Subcutaneous abdominal adipose tissue (tissue), 5 donors: ENCODE results near the gene RHEB.
A peak's percentile ranks its signal among the peaks of the same experiment; 100 is the strongest.

Experiments used
- H3K27ac ChIP-seq: one replicate; pipeline ENCODE4 v1.7.0; 2013; ENCODE audit warnings: low read depth, mild to moderate bottlenecking, inconsistent platforms, low read length, moderate library complexity
- H3K27me3 ChIP-seq, 5 donors: one replicate each; pipeline ENCODE4 v1.7.0; 2013; ENCODE audit warnings: low read length in 5 of 5, inconsistent platforms in 1 of 5; ENCODE audit not compliant: control insufficient read depth in 5 of 5, insufficient read depth in 4 of 5
- H3K36me3 ChIP-seq, 5 donors: one replicate each; pipeline ENCODE4 v1.7.0; 2013; ENCODE audit warnings: low read length in 5 of 5; ENCODE audit not compliant: control insufficient read depth in 5 of 5, insufficient read depth in 5 of 5
- H3K4me1 ChIP-seq, 5 donors: one replicate each; pipeline ENCODE4 v1.7.0; 2013; ENCODE audit warnings: low read length in 5 of 5, mild to moderate bottlenecking in 3 of 5, moderate library complexity in 1 of 5; ENCODE audit not compliant: control insufficient read depth in 5 of 5, insufficient read depth in 5 of 5
- H3K4me3 ChIP-seq, 5 donors: one replicate each; pipeline ENCODE4 v1.7.0; 2013; ENCODE audit warnings: low read length in 5 of 5, low read depth in 1 of 5
- H3K9ac ChIP-seq, 5 donors: one replicate each; pipeline ENCODE4 v1.7.0; 2013; ENCODE audit warnings: low read length in 5 of 5, mild to moderate bottlenecking in 4 of 5, moderate library complexity in 3 of 5
- H3K9me3 ChIP-seq, 5 donors: one replicate each; pipeline ENCODE4 v1.7.0; 2013; ENCODE audit warnings: low read length in 5 of 5; ENCODE audit not compliant: control insufficient read depth in 5 of 5
- donor health status: healthy.
- donor health status: healthy.
- donor health status: healthy.
- donor health status: healthy.
- donor health status: healthy.

RHEB gene

GRCh38 chr7:151515276-151515565 lies 4.5 kb downstream of the RHEB start:
- H3K27ac ChIP-seq, result no peak overlapping the region
- no peaks in the 10 kb centered on the region for H3K9me3 ChIP-seq
- no peaks in the 10 kb centered on the region for H3K27me3 ChIP-seq
- H3K9ac ChIP-seq, result no peak overlapping the region
- peaks cover 7 to 58% (median 45%) of the 10 kb centered on the region in 5 donors for H3K4me1 ChIP-seq
- H3K4me3 ChIP-seq, result no peak overlapping the region
- H3K36me3 ChIP-seq, result no peaks in the 10 kb centered on the region

- no peaks in the 10 kb centered on the region for H3K9me3 ChIP-seq
- H3K27ac ChIP-seq, result no peak overlapping the region
- H3K36me3 ChIP-seq, result no peaks in the 10 kb centered on the region
- no peak overlapping the region for H3K4me3 ChIP-seq
- peaks cover 7 to 61% (median 44%) of the 10 kb centered on the region in 5 donors for H3K4me1 ChIP-seq
- no peak overlapping the region for H3K9ac ChIP-seq
- no peaks in the 10 kb centered on the region for H3K27me3 ChIP-seq
Measured at GRCh38 chr7:151514461-151515275, 5.0 kb downstream of the RHEB start.

GRCh38 chr7:151513133-151513532 lies 6.6 kb downstream of the RHEB start:
- Histone ChIP-seq H3K27ac (no peak overlapping the region), H3K4me1 (peaks cover 7 to 58% (median 40%) of the 10 kb centered on the region in 5 donors), H3K4me3 (no peak overlapping the region), H3K27me3 (no peaks in the 10 kb centered on the region), H3K36me3 (no peaks in the 10 kb centered on the region), H3K9me3 (no peaks in the 10 kb centered on the region), H3K9ac (no peak overlapping the region)

- Histone ChIP-seq H3K9me3 (no peaks in the 10 kb centered on the region), H3K4me3 (no peak overlapping the region), H3K9ac (no peak overlapping the region), H3K36me3 (no peaks in the 10 kb centered on the region), H3K27ac (peak overlapping the region; percentile 33), H3K4me1 (peaks cover 3 to 53% (median 38%) of the 10 kb centered on the region in 5 donors), H3K27me3 (no peaks in the 10 kb centered on the region)
Measured at GRCh38 chr7:151512353-151512752, 7.3 kb downstream of the RHEB start.

GRCh38 chr7:151511946-151512345 lies 7.7 kb downstream of the RHEB start:
- peaks cover 3 to 52% (median 39%) of the 10 kb centered on the region in 5 donors for H3K4me1 ChIP-seq
- no peaks in the 10 kb centered on the region for H3K9me3 ChIP-seq
- no peaks in the 10 kb centered on the region for H3K36me3 ChIP-seq
- peak overlapping the region; percentile 48 for H3K27ac ChIP-seq
- no peaks in the 10 kb centered on the region for H3K27me3 ChIP-seq
- no peak overlapping the region for H3K9ac ChIP-seq
- H3K4me3 ChIP-seq, result no peak overlapping the region

- H3K9ac ChIP-seq, result no peak overlapping the region
- no peaks in the 10 kb centered on the region for H3K27me3 ChIP-seq
- no peak overlapping the region for H3K4me3 ChIP-seq
- H3K36me3 ChIP-seq, result no peaks in the 10 kb centered on the region
- H3K27ac ChIP-seq, result peak overlapping the region; percentile 48
- H3K9me3 ChIP-seq, result no peaks in the 10 kb centered on the region
- peaks cover 3 to 49% (median 40%) of the 10 kb centered on the region in 5 donors for H3K4me1 ChIP-seq
Measured at GRCh38 chr7:151511270-151511669, 8.4 kb downstream of the RHEB start.

GRCh38 chr7:151509670-151510333 lies 9.9 kb downstream of the RHEB start:
- peaks cover 3 to 40% (median 37%) of the 10 kb centered on the region in 5 donors for H3K4me1 ChIP-seq

GRCh38 chr7:151508991-151509390 lies 10.7 kb downstream of the RHEB start:
- H3K36me3 ChIP-seq, result no peaks in the 10 kb centered on the region
- no peak overlapping the region for H3K9ac ChIP-seq
- H3K4me3 ChIP-seq, result no peak overlapping the region
- H3K27ac ChIP-seq, result no peak overlapping the region
- peaks cover 3 to 47% (median 36%) of the 10 kb centered on the region in 5 donors for H3K4me1 ChIP-seq
- H3K9me3 ChIP-seq, result no peaks in the 10 kb centered on the region
- no peaks in the 10 kb centered on the region for H3K27me3 ChIP-seq

More at GRCh38 chr7:151509670-151510333, 9.9 kb downstream of the RHEB start:
- Histone ChIP-seq H3K9me3 (no peaks in the 10 kb centered on the region), H3K27ac (no peak overlapping the region), H3K36me3 (no peaks in the 10 kb centered on the region), H3K27me3 (no peaks in the 10 kb centered on the region), H3K4me3 (no peak overlapping the region), H3K9ac (no peak overlapping the region)

- peaks cover 3 to 51% (median 34%) of the 10 kb centered on the region in 5 donors for H3K4me1 ChIP-seq
Measured at GRCh38 chr7:151507806-151508205, 11.9 kb downstream of the RHEB start.

GRCh38 chr7:151506901-151507382 lies 12.8 kb downstream of the RHEB start:
- peaks cover 0 to 43% (median 26%) of the 10 kb centered on the region in 5 donors for H3K4me1 ChIP-seq
- no peaks in the 10 kb centered on the region for H3K9me3 ChIP-seq
- H3K9ac ChIP-seq, result no peak overlapping the region
- no peaks in the 10 kb centered on the region for H3K36me3 ChIP-seq
- no peak overlapping the region for H3K4me3 ChIP-seq
- H3K27me3 ChIP-seq, result no peaks in the 10 kb centered on the region
- H3K27ac ChIP-seq, result no peak overlapping the region

More at GRCh38 chr7:151507806-151508205, 11.9 kb downstream of the RHEB start:
- H3K4me3 ChIP-seq, result no peak overlapping the region
- no peak overlapping the region for H3K9ac ChIP-seq
- no peaks in the 10 kb centered on the region for H3K9me3 ChIP-seq
- no peaks in the 10 kb centered on the region for H3K27me3 ChIP-seq
- H3K36me3 ChIP-seq, result no peaks in the 10 kb centered on the region
- peak overlapping the region; percentile 9 for H3K27ac ChIP-seq
